Dedifferentiated amniotic fluid mesenchymal stem cell (primary cell): ENCODE results near the gene ANAPC15.

ENCODE experiments used
- DNase-seq: peaks from one replicate; pipeline ENCODE4 v3.0.0-alpha.2; 2016; ENCODE audit errors: extremely low spot score

Gene ANAPC15

DNA sequence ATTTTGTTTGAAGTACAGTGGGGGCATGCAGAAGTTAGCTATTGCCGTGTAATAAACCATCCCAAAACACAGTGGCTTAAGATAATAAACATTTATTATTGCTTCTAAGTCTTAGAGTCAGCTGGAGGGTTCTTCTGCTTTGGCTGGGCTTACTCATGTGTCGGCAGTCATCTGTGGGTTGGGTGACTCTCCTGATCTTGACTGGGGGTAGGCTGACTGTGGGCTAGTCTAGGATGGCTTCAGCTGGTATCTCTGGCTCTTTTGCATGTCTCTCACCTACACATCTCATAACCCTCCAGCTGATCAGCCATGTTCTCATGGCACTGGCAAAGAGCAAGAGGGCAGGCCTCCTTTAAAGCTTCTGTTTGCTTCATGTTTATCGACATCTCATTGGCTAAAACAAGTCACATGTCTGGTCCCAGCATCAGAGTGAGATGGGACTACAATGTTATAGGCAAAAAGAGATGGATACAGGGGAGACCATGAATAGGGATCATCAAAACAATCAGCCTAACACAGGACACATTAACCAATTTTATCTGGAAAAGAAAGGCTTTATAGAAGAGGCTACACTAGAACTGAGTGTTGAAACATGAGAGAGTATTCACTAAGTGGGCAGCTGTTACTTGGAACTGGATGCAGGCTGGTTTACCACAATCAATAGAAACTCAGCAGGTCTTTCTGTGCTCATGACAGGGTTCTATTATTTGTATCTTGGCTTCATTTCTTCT is 26.7 kb downstream of the ANAPC15 start:
- DNase-seq = no peak

DNA sequence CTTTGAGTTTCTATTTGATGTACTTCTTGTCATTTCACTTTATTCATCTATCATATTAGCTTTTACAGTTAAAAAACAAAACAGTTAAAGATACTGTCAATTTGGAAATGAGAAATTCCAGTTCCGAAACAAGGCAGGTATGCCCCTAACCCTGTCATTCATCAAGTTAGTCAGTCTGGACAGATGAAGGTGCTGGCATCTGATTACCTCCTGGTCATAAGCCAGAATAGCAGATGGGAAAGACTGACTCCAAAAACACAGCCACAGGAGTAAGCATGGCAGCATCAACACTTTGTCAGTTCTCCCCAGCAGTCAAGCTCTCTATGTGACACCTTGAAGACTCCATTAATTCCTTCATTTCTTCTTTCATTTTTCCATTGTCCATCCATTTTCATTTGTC is 27.5 kb downstream of the ANAPC15 start:
- no peak for DNase-seq

DNA sequence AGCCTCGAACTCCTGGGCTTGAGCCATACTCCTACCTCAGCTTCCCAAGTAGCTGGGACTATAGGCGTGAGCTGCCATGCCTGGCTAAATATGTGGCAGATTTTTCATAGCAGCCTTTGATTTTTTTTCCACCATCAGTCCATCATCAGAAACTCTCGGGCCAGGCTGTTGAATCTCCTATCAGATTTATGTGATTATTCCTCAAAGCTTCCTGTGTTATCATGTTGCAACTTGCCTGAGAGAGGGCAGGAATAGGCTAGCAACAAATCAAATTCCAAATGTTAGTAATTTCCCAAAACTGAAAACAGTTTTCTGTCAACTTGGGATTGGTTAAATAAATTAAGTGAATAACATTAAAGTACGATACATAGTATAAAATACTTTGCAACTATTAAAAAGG is 28.4 kb downstream of the ANAPC15 start:
- no peak for DNase-seq

DNA sequence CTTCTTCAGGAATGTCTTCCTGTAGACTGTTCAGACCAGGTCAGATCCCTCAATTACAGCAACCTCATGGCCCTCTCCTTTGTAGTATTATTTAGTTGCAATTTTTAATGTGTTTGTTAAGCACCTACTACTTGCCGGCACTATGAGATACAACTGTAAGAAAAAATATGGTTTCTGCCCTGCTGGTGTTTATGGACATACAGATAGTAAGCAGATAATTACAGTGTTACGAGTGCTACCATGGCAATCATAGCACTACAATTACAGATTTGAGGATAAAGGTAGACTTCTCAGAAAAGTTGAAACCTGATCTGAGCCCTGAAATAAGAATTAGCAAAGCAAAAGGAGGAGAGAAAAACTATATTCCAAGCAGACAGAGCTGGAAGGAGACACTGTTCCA is 29.1 kb downstream of the ANAPC15 start:
- DNase-seq = no peak

DNA sequence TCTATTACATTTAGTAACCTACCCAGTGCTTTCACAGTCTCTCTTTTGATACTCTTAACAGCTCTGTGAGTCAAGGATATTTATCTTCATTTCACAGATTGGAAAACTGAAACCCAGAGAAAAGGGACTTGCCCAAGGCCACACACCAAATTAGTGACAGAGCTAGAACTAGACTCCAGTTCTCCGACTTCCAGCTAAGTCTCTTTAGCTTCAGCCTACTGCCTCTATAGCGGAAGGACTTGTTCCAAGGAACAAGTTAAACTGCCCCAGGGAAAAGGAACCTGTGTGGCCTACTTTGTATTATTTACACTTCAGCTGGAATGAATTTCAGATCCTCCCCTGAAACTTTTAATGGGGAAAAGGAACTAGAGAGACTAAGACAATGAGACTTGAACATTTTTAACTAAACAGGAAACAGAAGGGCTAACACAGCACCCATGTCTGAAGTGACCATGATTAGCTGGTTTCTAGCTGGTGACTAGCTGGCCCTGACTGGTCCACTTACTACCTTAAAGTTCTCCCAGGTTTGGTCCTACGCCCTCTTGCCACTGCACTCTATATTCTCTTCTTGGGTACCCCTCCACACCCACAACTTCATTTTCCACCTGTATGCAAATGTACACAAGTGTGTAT is 30.6 kb downstream of the ANAPC15 start:
- no peak for DNase-seq

DNA sequence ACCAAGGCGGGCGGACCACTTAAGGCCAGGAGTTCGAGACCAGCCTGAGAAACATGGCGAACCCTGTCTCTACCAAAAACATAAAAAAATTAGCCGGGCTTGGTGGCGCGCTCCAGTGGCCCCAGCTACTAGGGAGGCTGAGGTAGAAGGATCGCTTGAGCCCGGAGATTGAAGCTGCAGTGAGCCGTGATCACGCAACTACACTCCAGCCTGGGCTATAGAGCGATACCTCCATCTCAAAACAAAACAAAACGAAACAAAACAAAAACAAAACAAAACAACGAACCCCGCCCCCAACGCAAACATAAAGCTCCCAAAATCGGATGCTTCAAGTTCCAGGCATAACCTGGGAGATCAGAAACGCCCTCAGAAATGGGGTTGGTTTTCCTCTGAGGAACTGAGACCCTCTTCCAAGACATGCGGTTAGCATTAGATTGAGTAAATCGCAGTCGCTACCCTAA is 31.3 kb downstream of the ANAPC15 start:
- DNase-seq = no peak

DNA sequence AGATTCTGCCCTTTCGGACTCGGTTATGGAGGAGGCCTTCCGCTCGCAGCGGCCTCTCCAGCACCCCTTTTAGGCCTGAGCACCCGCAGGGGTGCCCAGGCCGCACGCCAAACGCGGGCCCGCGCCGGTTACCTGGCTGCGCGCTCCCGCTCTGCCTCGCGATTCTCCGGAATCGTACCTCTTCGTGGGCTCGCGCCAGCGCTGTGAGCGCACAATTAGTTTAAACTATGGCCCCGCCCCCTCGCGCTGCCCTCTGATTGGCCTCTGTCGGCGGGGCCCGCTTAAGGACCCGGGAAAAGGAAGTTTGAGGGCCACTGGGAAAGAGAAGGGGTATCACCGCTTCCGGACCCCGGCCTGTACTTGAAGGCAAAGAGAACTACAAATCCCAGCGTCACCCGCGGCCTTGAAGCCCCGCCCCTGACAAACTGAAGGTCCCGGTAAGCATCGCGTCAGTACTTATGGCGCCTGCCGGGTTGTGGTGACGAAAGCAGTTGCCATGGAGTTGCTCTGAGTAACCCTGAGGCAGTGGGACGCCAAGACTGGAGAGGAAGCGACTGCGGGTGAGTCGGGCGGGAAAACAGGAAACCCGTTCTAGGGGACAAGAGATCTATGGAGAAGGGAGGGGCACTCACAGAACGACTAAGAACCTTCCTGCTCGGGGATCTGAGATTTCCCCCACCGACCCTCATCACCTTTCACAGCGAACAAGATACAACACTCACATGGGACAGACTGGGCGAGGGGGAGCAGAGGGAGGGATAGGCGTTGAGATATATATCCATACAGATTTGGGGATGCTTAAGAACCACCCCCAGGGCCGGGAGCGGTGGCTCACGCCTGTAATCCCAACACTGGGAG is 31.9 kb downstream of the ANAPC15 start, which contains the start of the genes LRRC51 and NUMA1:
TSS of gene LRRC51 (plus strand) at position 525 of the 858 bp plus-strand sequence. CDS start 8,234 bp downstream, outside the sequence.
TSS of gene NUMA1 (minus strand) at position 217 of the 858 bp plus-strand sequence. CDS start 44,599 bp downstream, outside the sequence.
- peak; percentile 100 for DNase-seq

DNA sequence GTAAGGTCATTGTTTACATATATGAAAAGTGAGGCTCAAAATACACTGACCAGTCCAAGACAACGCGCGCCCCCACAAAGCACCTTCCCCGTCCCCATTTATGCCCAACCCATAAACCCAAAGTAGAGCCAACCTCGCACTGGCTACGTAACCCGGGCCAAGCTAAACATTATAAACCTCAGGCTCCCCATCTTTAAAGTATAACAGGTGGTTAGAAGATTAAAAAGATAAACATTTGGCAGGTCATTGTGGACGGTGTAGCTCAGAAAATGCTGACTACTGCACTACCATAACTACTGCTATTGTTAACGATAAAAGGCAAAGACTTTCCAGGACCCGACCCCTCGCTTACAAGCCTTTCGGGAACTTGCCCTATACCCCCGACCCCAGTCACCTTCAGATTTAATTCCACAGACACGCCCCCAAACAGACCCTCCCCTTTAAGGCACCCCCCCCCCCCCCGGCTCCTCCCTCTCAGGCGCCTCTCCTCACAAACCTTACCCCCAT is 32.6 kb downstream of the ANAPC15 start:
- DNase-seq = no peak

DNA sequence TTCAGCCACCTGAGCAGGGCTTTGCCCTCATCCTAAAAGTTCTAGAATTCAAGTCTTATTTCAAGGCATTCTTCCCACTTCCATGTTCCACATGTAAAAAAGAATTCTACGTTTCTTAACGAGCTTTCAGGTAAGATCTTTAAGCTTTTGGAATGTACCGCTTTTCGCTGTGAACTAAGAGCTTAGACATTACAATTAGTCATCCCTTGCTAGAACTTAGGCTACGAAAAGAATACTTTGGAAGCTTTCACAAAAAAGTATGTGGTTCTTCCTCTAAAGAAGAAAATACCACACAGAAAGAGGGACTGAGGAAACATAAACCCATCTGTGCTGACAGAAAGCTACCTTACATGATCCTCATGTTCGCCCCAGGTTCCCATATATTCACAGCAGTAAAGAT is 34.0 kb downstream of the ANAPC15 start:
- DNase-seq = no peak

DNA sequence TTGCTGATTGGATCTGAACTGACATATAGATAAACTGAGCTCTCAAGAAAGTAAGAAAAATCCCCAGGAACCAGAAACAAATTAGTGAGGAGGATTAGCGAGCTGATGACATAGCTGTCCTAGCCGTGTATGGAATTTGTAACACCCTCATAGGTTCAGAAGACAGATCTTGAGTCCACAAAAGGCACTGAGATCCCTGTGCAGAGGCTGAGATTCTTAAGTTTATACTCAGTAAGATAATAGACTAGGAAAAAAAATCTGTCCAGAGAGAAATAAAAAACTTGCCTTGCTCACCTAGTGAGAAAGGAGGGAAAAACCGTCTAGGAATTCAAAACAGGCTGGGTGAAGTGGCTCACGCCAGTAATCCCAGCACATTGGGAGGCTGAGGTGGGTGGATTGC is 36.7 kb downstream of the ANAPC15 start:
- no peak for DNase-seq

DNA sequence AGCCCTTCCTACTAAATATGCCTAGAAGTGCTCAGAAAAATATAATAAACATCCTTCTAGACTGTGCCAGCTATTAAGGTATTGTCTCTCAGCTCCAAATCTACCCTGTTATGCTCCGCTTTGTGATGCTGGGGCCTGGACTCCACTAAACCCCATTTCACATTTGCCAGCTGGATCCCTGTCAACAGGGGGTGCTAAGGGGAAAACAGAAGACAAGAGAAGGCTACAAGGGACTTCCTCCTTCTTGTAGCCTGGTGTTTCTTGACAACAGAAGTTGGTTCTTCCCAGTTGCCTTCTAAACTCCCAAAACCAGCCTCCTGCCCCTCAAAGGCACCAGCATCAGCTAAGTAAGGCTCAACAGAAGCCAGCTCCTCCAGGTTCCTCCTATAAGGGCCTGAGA is 37.4 kb downstream of the ANAPC15 start:
- DNase-seq = no peak

DNA sequence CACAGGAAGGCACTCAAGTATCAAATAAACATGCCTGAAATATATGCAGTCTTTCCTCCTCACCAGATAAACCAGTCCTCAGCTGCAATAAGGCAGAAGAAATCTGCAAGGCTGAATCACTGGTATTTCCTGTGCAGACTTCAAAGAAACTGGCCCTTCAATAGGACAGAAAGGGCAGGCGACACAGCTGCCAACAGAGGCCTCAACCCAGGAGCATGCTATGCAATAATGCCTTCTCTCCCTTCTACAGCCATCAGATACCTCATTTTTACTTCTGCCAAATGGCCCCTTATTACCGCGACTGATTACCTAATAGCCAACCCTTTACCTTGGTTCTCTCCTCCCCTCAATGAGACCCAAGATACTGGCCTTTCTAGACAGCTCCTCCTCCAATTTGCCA is 40.1 kb downstream of the ANAPC15 start:
- DNase-seq = peak; percentile 65

DNA sequence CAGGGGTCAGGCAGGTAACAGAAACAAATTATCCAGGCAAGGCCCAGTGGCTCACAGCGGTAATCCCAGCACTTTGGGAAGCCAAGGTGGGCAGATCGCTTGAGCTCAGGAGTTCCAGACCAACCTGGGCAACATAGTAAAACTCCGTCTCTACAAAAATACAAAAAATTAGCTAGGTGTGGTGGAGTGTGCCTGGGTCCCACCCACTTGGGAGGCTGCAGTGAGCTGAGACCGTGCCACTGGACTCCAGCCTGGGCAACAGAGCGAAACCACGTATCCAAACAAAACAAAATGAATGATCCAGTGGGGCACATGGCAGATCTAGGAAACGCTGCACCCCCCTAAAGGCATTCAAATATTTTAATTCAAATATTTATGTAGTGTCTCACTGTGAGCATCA is 42.0 kb downstream of the ANAPC15 start:
- DNase-seq = no peak

DNA sequence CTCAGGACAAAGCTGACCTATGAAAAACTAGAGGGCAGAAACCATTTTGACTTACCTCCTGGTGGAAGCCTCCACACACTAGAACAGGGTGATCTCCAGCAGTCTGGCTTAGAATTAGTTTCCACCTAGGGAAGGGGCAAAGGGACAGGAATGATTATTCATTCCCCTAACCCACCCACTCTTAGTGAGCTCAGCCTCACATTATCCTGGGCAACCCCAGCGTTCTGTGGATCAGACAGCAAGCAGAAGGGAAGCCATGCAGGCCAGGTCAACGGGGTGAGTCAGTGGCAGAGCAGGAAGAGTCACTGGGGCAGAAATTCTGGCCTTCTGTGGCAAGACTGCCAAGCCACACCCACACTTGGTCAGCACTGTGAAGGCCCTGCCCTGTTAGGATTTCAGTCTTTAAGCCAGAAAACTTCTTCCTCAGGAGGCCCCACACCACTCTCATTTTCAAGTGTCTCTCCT is 42.7 kb downstream of the ANAPC15 start:
- peak; percentile 73 for DNase-seq

DNA sequence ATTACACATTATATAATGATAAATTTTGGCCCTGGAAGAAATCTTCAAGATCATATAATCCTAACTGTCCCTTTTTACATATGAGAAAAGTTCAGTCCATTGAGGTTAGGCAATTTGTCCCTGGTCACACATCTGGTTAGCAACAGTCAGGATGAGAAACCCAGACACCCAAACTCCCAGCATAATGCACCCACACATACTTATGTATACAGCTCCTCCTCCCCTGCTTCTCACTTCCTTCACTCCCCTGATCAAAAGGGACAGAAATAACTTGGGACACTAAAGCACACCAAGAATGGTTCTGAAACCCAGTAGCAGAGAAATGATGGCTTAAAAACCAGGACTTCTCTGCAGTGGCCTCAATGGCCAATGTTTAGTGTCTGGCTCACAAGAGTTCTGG is 43.3 kb downstream of the ANAPC15 start:
- peak; percentile 23 for DNase-seq

DNA sequence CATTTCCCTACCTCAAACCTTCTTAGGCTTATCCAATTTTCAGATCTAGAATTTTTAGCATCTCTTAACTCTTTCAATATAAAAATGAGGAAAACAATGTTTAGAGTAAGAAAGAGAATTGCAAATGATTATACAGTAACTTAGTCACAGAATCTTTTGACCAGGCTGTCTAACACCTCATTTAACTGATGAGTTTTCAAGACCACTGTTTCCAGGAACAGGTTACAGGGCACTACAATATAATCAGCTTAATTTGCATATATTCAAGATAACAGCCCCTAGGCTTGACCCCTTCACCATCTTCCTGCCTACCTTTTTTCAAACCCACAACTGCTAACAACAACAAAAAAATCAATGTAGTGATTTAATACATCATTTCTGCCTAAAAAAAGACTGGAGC is 44.8 kb downstream of the ANAPC15 start:
- DNase-seq = no peak

DNA sequence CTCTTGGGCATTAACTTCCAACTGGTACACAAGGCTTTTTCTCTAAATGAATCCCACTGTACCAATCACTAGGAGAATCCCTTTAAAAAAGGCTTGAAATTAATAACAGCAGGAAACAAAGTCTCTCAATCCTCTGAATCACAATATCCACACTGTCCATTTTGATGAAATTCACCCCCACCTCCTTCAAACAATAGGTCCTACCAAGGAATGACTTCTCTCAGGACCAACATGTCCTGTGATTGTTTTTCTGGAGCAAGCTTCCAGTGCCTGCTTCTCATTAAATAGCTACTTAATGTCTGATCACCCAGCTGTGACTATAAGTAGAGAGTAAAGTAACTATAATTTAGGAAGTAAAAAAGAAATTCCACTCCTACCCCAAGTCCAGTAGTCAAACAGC is 45.2 kb downstream of the ANAPC15 start:
- DNase-seq = no peak

DNA sequence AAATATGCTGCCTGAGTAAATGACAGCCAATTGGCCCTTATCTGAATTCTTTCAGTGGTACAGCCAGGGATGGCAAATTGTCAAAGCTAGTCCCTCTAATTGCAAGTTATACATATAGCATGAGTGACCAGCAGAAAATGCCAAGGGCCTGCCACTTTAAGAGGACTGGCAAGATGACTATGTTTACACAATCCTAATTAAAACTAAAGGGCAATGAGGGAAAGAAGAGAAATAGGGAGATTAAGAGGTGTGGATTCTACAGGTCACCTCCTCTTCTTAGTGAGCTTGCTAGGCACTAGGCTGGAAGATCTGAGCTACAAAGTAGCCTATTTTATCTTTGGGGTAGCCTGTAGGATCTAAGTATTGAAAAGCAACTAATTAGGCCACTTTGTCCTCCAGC is 45.6 kb downstream of the ANAPC15 start:
- DNase-seq = no peak

DNA sequence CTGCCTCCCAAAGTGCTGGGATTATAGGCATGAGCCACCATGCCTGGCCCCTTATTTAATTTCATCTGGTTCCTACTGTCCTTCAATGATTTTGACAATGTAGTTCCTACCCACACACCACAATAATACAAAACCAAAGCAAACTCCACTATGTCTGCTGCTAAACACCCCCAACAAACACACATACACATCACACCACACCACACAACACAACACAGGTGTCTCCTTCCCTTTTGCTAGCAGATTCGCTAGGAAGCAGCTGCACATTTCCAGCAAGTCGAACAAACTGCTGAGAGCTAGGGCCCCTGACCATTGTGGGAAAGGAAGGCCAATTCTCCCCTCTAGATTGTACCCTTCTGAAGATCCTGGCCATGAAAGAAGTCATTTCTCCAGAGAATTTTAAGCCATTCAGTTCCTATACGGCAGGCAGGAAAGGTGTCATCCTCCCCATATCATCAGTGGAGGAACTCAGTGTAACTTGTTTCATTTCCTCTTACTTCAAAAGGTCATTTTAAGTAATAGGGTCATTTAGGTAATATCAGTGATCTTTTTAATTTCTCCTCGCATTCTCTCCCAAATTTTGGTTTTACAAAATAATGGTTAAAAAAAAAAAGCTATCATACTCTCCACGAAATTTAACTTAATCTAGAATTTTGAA is 50.6 kb downstream of the ANAPC15 start:
- DNase-seq = no peak
